Cardiac fibroblast (primary cell): ENCODE measurements around the gene GLT6D1.

Experiments used
- DNase-seq, 2 donors: peaks; one replicate each; pipeline versions ENCODE4 v3.0.0 to v3.0.0-alpha.2; 2010; ENCODE audit warnings: low read depth in 2 of 2
- H3K4me3 ChIP-seq, 2 donors: replicated peaks in 1 of 2; 1 replicate in 1 of 2; 2 replicates in 1 of 2; pipeline ENCODE4 v1.5.1; 2011; ENCODE audit warnings: low read depth in 2 of 2, low read length in 2 of 2, mild to moderate bottlenecking in 2 of 2, moderate library complexity in 1 of 2
- TF ChIP-seq, protein P1 (sequence below): IDR thresholded peaks from one replicate; pipeline ENCODE4 v1.5.1; 2011; ENCODE audit warnings: low read depth, mild to moderate bottlenecking, low read length, inconsistent platforms

GLT6D1 gene

GRCh38 chr9:135581636-135582426 lies 57.5 kb downstream of the GLT6D1 start:
- TF ChIP-seq, protein P1, sequence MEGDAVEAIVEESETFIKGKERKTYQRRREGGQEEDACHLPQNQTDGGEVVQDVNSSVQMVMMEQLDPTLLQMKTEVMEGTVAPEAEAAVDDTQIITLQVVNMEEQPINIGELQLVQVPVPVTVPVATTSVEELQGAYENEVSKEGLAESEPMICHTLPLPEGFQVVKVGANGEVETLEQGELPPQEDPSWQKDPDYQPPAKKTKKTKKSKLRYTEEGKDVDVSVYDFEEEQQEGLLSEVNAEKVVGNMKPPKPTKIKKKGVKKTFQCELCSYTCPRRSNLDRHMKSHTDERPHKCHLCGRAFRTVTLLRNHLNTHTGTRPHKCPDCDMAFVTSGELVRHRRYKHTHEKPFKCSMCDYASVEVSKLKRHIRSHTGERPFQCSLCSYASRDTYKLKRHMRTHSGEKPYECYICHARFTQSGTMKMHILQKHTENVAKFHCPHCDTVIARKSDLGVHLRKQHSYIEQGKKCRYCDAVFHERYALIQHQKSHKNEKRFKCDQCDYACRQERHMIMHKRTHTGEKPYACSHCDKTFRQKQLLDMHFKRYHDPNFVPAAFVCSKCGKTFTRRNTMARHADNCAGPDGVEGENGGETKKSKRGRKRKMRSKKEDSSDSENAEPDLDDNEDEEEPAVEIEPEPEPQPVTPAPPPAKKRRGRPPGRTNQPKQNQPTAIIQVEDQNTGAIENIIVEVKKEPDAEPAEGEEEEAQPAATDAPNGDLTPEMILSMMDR = no peak
- H3K4me3 ChIP-seq = no peak overlapping the region
- DNase-seq = no peak

DNA sequence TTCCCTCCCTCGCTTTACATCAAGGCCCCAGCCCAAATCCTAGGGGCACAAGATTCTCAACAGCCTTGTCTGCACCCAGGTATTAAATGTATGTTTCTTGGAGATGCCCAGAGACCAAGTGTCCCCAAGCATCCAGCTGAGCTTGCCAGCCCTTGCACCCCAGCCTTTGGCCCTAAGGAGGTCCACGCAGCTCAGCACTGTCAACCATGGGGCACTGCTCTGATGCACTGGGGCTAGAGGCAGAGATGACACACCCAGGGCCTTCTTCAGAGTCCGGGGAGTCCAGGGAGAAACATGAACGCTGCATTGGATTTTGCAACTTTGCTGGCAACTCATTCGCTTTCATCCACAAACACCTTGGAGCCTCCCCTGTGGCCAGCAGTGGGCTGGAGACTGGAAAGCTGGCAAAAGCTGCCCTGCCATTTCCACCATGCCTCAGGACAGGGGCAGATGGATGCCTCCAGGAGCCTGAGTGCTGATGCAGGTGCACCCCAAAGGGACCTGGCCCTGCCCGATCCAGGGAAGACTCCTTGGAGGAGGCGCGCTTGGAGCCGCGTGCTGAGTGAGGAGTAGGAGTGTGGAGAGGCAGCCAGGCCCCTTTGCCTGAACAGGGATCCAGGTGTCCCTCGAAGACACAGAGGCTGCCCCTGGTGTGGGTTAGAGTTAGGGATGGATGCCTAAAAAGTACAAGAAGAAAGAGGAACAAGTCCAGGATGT lies 58.5 kb downstream of the GLT6D1 start:
- DNase-seq = no peak
- TF ChIP-seq, protein P1 = no peak
- H3K4me3 ChIP-seq = no peak overlapping the region

DNA sequence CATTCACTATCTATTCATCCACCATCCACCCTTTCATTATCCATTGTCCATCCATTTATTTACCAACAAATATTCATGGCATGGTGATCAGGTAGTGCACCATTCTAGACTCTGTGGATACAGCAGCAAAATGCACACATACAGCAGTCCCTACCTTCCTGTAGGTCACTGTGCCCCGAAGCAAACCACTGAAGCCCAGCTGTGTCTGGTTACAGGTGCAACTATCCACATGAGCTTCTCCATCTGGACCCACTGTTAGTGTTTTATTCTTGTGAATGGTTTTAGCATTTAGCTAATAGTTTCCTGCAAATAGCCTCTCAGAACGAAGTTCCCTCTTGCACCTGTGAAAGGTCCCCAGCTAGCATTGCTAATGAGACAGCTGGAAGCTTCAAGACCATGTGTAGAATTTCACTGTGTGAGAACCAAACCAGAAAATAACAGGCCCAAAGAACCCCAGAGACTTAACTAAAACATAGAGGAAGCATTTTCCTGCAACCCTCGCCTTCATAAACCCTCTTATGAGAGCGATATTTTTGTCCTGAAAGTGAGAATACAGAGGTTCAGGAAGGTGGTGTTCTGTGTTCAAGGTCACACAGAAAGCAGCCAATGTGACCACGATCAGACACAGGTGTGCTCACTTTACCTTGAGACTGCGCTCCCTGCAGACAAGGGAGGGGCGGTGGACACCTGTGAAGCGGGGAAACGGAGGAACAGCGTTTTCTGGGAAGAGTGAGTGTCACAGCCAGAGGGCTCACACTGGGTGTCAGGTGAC lies 59.3 kb downstream of the GLT6D1 start:
- TF ChIP-seq, protein P1 = no peak
- no peak for DNase-seq
- H3K4me3 ChIP-seq = no peak overlapping the region

GRCh38 chr9:135579356-135579755 lies 60.0 kb downstream of the GLT6D1 start:
- H3K4me3 ChIP-seq = no peak overlapping the region
- TF ChIP-seq, protein P1 = no peak
- no peak for DNase-seq

DNA sequence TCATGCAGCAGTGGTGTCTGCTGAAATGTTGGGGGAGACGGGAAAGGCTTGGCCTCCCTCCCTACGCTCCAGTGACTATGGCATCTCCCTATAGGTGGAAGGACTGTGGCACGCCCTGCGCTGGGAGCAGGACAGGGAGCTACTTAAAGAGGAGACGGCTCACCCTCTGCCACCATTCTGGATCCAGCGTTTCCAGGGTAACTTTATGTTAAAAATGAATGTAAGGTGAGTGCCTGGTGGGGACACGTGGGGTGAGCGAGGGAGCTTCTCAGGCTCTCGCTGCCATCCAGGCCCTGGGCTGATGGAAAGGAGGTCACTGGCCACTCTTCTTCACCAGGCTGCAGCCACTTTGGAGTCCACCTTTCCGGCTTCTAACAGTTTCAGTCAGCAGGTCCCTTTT lies 62.1 kb downstream of the GLT6D1 start:
- TF ChIP-seq, protein P1 = no peak
- no peak for DNase-seq
- H3K4me3 ChIP-seq = no peak overlapping the region

GRCh38 chr9:135575995-135576631 lies 63.2 kb downstream of the GLT6D1 start:
- TF ChIP-seq, protein P1 = no peak
- H3K4me3 ChIP-seq = no peak overlapping the region
- no peak for DNase-seq
